ENCODE measurements around the gene RABL6.
"Not testable (repeated sequence)": the region's sequence is repeated elsewhere in the genome, so short reads cannot be mapped to it uniquely, and the experiment has no call there.

The RABL6 gene

DNA sequence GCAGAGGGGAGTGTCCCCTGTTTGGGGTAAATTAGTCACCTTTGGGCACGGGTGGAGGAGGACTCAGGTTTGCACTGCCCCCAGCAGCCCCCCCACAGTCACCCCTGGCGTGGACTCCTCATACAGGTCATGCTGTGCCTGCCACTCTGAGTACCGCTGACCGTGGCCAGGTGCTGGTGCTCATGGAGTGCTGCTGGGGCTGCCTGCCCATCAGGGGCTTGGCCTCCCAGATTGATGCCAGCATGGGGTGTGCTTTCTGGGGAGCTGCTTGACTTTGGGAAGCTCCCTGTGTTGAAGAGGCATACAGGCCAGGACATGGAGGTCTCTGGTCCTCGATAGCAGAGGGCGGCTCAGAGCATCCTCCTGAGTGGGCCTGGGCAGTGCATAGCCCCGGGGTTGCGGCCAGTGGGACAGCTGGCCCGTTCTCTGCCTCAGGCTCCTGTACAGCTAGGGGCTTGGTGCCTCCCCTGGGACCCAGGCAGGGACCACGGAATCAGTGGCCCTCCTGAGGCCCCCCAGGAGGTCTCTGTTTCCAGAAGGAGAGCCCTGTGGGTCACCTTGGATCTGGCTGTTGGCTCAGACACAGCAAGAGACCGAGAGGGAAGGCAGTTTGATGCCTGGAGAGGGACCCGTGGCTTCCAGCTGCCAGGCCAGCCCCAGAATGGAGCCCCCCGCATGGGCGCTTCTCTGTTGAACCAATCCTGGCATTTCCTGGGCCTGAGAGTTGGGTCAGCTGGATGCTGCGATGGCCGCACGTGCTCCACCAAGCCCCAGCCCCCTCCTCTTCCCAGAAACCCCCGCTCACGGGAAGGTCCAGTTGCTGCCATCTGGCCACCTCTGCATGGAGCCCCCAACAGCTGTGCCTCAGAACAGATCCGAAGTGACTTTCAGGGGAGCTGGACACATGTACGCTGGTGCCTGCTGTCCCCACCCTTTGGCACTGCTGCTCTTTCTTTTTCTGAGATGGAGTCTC is 28.5 kb downstream of the RABL6 start:
- DNase-seq (ENCODE audit: low read depth), result no peak

DNA sequence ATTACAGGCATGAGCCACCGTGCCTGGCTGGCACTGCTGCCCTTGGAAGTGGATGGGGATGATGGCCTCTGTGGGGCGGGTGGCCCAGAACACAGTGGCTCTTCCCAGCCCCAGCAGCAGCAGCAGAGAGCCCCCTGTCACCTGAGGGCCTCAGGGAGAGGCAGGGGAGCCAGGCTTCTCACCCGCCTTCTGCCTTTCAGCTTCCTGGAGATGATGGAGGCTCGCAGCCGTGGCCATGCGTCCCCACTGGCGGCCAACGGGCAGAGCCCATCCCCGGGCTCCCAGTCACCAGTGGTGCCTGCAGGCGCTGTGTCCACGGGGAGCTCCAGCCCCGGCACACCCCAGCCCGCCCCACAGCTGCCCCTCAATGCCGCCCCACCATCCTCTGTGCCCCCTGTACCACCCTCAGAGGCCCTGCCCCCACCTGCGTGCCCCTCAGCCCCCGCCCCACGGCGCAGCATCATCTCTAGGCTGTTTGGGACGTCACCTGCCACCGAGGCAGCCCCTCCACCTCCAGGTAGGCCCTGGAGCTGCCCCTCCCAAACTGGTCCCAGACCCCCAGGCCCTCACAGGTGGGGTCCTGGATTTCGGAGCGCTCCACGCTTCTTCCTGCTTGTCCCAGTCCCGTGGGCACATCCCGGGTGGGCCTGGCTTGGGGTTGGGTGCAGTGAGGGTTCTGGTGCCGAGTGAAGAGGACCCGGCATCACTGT is 29.6 kb downstream of the RABL6 start:
- DNase-seq (ENCODE audit: low read depth), result no peak

GRCh38 chr9:136837856-136838277 is 30.1 kb downstream of the RABL6 start:
- not testable (repeated sequence) for DNase-seq (ENCODE audit: low read depth)

DNA sequence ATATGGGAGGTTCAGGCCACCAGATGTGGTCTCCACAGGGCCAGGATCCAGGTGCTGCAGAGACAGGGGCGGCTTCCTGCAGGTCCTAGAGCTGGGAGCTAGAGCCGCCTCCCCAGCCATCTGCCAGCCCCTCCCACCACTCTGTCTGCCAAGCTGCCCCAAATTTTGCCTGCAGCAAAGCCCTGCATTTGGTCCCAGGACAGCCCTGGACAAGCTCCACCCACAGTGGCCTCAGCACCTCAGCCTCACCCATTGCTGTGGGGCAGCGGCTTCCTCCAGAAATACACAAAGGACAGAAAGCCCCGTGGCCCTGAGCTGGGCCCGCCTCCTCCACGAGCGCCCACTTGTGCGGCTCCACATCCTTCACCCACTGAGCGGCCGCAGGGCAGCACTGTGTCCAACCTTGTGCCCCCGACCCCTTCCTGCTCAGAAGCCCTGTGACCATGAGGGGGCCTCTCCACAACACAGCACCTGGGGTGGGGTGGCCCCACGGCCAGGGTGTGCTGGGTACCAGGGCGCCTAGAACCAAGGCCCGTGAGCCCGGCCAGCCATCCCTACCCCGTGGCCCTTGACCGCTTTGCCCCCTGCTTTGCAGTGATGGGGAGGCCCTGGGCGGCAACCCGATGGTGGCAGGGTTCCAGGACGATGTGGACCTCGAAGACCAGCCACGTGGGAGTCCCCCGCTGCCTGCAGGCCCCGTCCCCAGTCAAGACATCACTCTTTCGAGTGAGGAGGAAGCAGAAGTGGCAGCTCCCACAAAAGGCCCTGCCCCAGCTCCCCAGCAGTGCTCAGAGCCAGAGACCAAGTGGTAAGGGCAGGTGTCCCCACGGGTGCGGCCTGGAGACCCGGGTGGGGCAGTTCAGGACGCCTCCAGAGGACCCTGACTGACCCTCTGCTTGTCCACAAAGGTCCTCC is 30.8 kb downstream of the RABL6 start:
- DNase-seq (ENCODE audit: low read depth), result no peak

GRCh38 chr9:136839229-136840139 is 31.7 kb downstream of the RABL6 start:
- no peak for DNase-seq (ENCODE audit: low read depth)

DNA sequence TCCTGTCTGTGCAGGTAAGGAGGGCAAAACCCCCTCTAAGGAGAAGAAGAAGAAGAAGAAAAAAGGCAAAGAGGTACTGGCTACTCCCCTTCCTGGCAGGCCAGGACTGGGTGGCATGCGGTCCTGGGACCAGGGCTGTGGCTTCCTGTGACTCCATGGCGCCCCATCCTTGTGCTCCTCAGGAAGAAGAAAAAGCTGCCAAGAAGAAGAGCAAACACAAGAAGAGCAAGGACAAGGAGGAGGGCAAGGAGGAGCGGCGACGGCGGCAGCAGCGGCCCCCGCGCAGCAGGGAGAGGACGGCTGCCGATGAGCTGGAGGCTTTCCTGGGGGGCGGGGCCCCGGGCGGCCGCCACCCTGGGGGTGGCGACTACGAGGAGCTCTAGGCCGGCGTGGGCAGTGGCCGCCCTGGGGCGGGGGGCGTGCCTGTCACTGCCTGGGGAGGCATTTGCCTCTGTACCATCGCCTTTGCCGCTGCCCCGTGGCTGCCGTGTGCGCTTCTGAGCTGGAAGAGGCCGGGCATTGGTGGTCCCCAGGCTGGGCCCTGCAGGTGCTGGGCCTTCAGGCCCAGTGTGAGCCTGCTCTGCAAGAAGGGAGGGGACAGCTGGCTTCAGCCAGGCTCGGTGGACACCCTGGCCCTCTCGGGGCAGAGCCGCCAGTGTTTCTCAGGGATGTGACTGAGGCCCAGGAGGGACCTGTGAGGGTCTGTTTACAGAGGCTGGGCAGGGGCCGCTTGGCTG is 32.6 kb downstream of the RABL6 start:
- DNase-seq (ENCODE audit: low read depth), result no peak

- no peak for DNase-seq (ENCODE audit: low read depth)
Measured at GRCh38 chr9:136840877-136841645, 33.3 kb downstream of the RABL6 start.

- not testable (repeated sequence) for DNase-seq (ENCODE audit: low read depth)
Measured at GRCh38 chr9:136841646-136842379, 34.1 kb downstream of the RABL6 start.

GRCh38 chr9:136842380-136842948 is 34.7 kb downstream of the RABL6 start, which contains the start of gene AJM1:
AJM1 (plus strand) TSS chr9:136842478; CDS start chr9:136844415, 1,937 bp downstream.
- DNase-seq (ENCODE audit: low read depth), result peak; percentile 61

- DNase-seq (ENCODE audit: low read depth), result not testable (repeated sequence)
Measured at GRCh38 chr9:136843159-136843800, 35.5 kb downstream of the RABL6 start.

- DNase-seq (ENCODE audit: low read depth), result peak; percentile 34
Measured at GRCh38 chr9:136843801-136844740, 36.3 kb downstream of the RABL6 start.

DNA sequence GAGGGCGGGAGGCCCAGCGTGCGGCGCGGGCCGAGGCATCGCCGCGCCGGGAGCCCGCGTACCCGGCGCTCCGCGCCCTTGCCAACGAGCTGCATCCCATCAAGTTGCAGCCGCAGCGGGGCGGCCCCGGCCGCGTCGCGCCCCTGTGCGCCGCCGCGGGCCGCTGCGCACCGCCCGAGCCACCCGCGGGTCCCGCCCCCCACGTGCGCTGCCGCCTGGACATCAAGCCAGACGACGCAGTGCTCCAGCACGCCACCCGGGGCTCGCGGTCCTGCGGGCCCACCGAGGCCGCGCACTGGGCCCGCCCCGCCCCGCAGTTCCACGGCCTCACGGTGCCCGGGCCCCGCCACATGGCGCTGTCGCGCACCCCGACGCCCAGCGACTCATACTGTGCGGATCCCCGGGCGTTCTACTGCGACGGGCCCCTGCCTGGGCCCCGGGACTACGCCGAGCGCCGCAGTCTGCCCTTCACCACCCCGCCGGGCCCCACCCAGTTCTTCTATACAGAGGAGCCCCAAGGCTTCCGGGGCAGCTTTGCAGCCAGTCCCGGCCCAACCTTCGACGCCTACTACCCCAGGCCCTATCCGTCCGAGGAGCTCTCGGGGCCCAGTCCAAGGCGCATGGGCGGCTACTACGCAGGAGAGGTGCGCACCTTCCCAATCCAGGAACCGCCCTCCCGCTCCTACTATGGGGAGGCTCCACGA is 37.2 kb downstream of the RABL6 start:
- no peak for DNase-seq (ENCODE audit: low read depth)

GRCh38 chr9:136845465-136846260 is 37.9 kb downstream of the RABL6 start:
- no peak for DNase-seq (ENCODE audit: low read depth)

DNA sequence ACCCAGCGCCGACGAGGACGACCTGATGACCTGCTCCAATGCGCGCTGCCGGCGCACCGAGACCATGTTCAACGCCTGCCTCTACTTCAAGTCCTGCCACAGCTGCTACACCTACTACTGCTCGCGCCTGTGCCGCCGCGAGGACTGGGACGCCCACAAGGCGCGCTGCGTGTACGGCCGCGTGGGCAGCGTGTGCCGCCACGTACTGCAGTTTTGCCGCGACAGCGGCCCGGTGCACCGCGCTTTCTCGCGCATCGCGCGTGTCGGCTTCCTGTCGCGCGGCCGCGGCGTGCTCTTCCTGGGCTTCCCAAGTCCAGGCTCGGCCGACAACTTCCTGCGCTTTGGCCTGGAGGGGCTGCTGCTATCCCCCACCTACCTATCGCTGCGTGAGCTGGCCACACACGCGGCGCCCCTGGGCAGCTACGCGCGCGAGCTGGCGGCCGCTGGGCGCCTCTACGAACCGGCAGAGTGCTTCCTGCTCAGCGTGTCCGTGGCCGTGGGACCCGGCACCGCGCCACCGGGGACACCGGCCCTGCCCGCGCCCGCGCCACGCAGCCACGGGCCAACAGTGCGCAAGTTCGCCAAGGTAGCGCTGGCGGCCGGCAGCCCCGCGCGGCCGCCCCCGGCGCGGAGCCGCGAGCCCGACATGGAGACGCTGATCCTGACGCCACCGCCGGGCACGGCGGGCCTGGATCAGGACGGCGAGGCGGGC is 38.8 kb downstream of the RABL6 start:
- DNase-seq (ENCODE audit: low read depth), result no peak

All from stimulated activated CD8-positive, alpha-beta memory T cell treated with anti-CD3 and anti-CD28 coated beads, Interleukin-12 subunit alpha, Interleukin-12 subunit beta, amount 100 ng/mL, for 1 hour (primary cell).